GM21423 (cell line): ENCODE data around the gene PITX1.
A peak's percentile ranks its signal among the peaks of the same experiment; 100 is the strongest.

Source experiments
- ATAC-seq: cut with Tn5 transposase; IDR thresholded peaks from one replicate; pipeline ENCODE4 v1.9.1; 2021; ENCODE audit warnings: mild to moderate bottlenecking, moderate library complexity; ENCODE audit not compliant: unreplicated experiment

Gene PITX1

DNA sequence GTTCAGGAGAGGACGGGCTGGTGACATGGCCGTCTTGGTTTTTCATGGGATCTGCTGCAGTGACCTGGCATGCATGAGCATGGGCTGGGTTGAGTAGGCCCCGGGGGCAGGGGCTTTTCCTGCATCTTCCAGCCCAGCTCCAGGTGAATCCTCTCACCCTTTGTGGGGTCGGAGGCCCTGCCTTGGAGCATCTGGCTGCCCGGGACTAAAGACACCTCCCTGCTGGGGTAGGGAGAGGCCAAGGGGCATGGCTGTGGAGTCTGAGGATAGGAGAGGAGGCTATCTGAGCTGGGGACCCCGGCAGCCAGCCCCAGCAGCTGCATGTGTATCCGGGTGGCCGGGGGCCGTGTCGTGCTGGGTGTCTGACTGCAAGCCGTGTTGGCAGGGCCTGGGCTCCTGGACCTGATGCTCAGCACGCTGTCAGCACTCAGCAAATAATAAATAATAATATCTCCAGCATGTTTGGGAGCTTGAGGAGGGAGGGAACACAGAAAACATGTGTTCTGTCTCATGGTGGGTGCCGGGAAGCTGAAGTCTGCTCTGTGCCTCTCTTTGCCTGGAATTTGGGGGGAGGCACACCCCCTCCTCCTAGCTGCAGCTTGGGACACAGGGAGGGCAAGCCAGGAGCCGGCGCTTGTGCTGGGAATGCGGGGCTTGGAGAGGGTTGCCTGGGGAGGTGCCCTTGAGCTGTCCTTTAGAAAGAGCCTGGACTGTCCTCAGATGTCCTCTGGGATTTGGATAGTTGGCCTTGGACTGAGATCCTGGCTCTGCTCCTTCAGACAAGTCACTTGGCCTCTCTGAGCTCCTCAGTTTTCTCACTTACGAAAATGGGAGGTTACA is 28.4 kb upstream of the PITX1 start:
- no peak for ATAC-seq

- ATAC-seq, result no peak
Observed at GRCh38 chr5:135061001-135061400, 27.0 kb upstream of the PITX1 start.

- ATAC-seq, result no peak
Observed at GRCh38 chr5:135060021-135060420, 26.0 kb upstream of the PITX1 start.

DNA sequence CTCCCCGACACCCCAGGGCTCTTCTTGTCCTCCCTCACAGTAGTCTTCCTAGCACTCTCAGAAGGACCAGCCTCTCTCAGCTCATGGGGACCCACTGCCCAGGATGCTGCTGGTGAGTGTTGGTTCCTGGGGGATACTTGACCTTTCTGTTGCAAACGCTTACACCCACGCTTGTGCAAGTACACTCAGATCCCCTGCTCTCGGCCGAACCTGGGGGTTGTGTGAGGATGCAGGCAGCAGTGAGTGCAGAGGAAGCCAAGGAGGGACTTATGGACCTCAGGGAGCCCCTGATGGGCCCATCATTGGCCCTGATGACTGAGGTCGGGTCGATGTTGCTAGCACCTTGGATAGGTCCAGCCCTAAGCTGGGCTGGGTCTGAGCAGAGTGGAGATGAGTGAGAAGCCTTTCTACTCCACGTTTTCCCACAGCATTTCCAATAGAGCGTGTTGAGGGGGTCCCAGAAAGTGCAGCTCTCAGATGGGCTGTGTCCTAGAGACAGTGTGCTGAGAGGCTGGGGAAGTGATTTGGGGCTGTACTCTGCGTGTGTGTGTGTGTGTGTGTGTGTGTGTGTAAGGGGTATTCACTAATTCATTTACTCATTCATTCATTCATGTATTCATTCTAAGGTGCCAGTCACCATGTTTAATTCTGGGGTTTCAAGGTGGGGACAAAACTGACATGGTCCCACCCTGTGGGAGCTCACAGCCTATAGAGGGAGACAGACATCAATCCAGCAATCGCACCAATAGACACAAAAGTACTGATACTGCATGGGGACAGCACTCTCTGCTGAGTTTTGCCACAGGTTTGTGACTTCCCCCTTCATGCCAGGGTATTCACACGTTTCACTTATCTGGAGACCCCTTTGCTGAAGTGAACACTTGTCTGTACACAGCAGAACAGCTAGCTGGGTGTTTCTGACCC is 25.2 kb upstream of the PITX1 start:
- ATAC-seq, result no peak

DNA sequence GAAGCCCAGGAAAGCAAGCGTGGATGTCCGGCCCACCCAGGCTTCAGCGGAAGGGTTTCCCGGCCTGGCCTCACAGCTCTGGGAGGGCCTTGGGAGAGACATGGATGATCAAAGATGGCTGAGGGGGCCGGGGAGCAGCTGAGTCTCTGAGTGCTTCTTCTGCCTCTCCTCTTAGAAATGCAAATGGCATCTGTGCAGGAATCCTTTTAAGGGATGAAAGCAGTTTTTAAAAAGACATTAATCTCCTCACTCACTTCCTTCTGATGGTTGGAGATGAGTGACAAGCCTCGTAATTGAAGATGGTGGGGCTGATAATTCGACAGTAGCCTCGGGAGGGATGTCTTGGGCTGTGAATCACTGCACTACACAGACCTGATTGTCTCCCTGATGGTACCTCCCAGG is 24.3 kb upstream of the PITX1 start:
- no peak for ATAC-seq

- ATAC-seq, result no peak
Observed at GRCh38 chr5:135057233-135057632, 23.2 kb upstream of the PITX1 start.

DNA sequence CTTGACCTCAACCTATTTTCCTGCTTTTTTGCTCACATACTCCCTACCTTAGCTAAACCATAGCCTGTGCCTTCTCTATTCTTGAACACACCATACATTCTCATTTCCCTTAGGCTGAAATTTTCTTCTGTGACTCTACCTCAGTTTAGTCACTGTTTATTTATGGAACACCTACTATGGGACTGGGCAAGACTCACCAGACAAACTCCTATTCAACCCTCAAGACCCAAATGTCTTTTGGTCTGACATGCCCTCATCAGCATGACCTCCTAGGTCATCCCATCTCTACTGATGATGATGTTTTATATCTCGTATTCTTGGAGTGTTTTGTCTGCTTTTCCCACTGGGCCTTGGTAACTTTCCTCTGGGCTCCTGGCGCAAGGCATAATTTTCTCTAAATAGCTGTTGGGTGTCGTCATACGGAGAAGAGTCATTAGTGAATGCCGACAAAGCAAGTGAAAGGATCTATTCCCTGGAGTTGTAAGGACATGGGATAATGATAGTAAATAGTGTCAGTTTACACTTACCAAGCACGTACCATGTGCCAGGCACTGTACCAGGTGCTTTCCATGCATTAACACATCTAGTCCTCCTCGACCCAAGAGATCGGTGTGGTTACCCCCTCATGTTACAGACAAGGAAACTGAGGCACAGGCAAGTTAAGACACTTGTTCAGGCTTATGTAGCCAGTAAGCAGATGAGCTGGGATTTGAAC is 22.4 kb upstream of the PITX1 start:
- ATAC-seq, result no peak

- ATAC-seq, result no peak
Observed at GRCh38 chr5:135055396-135055795, 21.4 kb upstream of the PITX1 start.

GRCh38 chr5:135054546-135054945 is 20.5 kb upstream of the PITX1 start:
- ATAC-seq, result no peak

DNA sequence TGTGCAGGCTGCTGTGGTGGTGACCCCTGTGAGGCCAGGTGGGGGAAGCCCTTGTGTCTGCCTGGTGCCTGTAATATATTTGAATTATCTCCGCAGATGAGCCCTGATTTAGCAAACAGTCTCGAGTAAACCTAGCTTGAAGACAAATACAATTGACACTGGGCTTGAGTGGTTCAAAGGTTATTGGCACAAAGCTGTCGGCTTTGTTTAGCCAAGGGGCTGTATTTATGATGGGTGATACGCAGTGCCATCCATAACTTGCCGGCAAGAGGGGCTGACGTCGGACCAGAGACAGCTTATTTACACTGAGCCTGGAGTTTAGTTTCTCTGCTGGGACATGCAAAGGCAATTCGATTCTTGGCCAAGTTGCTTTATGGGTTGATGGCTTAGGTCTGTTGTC is 20.0 kb upstream of the PITX1 start:
- ATAC-seq, result no peak

- peak; percentile 96 for ATAC-seq
Observed at GRCh38 chr5:135053278-135053677, 19.2 kb upstream of the PITX1 start.

GRCh38 chr5:135052511-135053145 is 18.6 kb upstream of the PITX1 start:
- ATAC-seq, result no peak

DNA sequence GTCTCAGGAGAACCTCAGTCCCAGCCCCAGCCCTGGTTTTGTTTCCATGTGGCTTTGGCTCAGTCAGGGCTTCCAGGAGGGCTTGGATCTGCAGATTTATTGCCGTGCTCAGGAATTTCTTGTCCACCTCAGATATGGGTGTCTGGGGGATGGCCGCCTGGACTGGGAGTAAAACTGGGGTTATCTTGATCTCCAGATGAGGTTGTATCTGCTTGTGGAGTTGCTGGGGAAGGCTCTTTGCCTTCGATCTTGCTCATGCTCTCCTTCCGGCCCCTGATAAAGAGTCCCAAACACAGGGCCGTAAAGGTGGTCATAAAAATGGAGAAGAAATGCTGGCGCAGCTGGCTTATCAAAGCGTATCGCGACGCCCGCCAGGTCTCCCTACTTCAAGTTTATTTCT is 17.8 kb upstream of the PITX1 start:
- ATAC-seq, result no peak

DNA sequence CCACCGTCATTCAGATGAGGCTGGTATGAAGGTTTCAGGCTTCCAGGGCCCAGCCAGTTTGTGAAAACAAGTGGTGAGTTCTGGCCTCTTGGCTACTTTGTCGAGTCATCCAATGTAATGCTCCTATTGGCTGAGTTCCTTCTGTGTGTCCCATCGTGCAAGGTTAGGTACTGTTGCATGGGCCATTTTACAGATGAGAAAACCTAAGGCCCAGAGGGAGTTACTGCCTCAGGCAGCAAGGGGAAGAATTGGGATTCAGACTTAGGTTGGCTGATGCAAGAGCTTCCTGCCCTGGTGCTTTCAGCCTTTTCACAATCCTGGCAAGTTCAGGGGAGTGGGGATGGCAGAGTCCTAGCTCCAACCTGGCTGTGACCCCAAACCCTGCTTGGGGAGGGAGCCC is 17.4 kb upstream of the PITX1 start:
- ATAC-seq, result no peak

DNA sequence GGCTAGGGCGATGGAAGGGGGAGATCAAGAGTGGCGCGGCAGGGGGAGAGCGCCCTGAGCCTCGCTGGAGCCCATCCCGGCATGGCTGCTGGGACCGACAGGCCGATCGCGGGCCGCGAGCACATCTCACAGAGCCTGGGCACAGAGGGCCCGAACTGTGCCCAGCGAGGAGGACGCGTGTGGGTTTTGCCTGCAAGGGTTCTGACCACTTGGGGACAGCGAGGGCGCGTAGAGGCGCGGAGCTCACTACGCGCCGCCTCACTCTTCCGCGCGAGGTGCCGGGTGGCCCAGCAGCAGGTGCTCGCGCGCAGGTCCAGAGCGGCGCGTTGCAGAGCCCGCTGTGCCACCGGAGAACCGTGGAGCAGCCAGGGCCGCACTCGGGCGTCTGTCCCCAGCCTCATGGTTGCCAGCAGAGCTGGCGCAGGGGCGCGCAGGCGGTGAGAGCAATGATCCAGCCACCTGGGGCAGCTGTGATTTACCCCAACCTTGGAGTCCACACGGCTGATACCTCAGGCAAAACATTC is 16.3 kb upstream of the PITX1 start:
- no peak for ATAC-seq

DNA sequence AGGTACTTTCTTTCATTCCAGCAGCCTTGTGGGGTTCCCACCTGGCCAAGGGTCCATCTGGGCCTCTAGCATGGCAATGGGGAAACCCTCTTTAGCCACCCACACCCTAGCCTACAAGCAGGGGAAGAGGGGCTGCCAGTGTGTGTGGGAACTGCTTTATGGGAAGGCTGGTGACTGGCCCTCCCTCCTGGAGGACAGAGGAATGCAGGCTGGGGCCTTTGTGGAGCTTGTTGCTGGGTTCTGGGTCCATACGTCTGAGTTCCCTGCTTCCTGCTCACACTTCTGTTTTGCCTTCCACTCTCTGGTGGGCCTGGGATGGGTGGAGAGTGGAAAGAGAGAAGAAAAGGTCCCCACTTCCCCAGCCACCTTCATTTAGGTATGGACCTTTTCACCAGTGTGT is 14.9 kb upstream of the PITX1 start:
- no peak for ATAC-seq

- no peak for ATAC-seq
Observed at GRCh38 chr5:135048286-135048685, 14.3 kb upstream of the PITX1 start.

- no peak for ATAC-seq
Observed at GRCh38 chr5:135047347-135047695, 13.3 kb upstream of the PITX1 start.

DNA sequence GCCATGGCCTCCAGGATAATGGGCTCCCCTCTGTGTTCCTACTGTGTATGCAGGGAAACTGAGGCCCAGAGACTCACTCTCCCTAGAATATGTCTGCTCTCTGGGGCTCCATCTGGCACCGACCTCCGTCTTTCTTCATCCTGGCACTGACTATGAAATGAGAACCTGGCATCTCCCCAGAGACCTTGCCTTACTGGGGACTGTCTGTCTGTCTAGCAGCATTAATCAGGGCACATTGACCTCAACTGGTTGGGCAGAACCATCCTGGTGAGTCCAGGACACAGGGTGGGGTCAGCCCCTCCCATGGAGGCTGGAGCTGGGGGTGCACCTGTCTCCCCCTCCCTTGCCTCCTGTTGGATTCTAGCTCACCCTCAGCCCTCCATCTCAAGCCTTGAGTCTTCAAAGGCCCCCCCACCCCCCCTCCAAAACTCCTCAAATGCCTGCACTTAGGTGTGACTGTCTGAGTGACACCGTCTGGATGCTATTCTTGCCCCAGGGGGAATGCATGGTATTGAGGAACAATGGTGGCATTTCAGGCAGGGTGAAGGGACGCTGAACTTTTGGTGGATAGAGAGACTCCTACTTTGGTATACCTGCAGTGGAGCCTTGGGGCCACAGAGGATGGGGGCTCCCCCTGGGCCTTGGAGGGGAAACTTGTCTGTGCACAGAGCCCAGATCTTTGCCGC is 12.8 kb upstream of the PITX1 start:
- no peak for ATAC-seq

- no peak for ATAC-seq
Observed at GRCh38 chr5:135045488-135045887, 11.5 kb upstream of the PITX1 start.
